A549 (cell line): ENCODE data around the gene TTLL1. TPM values are rescaled to one million over a fixed set of nuclear protein-coding genes. Genes with fewer than 3 reads are reported as not detected.

ENCODE experiments used
- ATAC-seq, 2 experiments: fragments of 200-7000 bp in 1 of 2; fragments of >200 bp in 1 of 2; cut with Nextera tagmentation in 1 of 2; cut with Tn5 transposase in 1 of 2; 3 replicates each; pipeline versions ENCODE4 v1.8.0 to v1.9.1; 2018 to 2020; ENCODE audit warnings: mild to moderate bottlenecking in 1 of 2, moderate library complexity in 1 of 2
- CTCF ChIA-PET: fragments of 300-600 bp; sonication (Branson Sonifier 250); formaldehyde crosslinking; extraction: SDS; loops from one replicate; lab custom pipeline; 2021; ENCODE audit warnings: antibody characterized with exemption, inconsistent platforms; lab: Yijun Ruan, JAX
- POLR2A ChIA-PET: fragments of 350-600 bp; formaldehyde crosslinking; extraction: SDS; loops from one replicate; lab custom pipeline; 2021; ENCODE audit warnings: antibody characterized with exemption, inconsistent platforms; lab: Yijun Ruan, JAX
- DNase-seq, 2 experiments: peaks; one replicate each; pipeline versions ENCODE4 v3.0.0 to v3.0.0-alpha.2; 2011 to 2016; ENCODE audit warnings: low read depth in 1 of 2, low spot score in 1 of 2
- FAIRE-seq: peaks from 2 replicates; lab custom pipeline; 2011; peaks lifted over from hg19 to GRCh38; lab: Jason Lieb, UNC
- H3K27ac ChIP-seq, 2 experiments: fragments of >200 bp; sonication (Bioruptor Twin); formaldehyde crosslinking; 3 replicates each; pipeline ENCODE4 v1.5.1; 2016 to 2017
- H3K4me1 ChIP-seq: fragments of >200 bp; sonication (Bioruptor Twin); formaldehyde crosslinking; 3 replicates; pipeline ENCODE4 v1.6.1; 2016
- H3K4me2 ChIP-seq: fragments of >200 bp; sonication (Bioruptor Twin); formaldehyde crosslinking; 3 replicates; pipeline ENCODE4 v1.6.1; 2016
- H3K4me3 ChIP-seq: fragments of >200 bp; sonication (Bioruptor Twin); formaldehyde crosslinking; 3 replicates; pipeline ENCODE4 v1.5.1; 2016
- H3K9me3 ChIP-seq: fragments of >200 bp; sonication (Bioruptor Twin); formaldehyde crosslinking; 3 replicates; pipeline ENCODE4 v1.6.1; 2016
- BHLHE40 ChIP-seq: IDR thresholded peaks from 2 replicates; pipeline ENCODE4 v1.6.1; 2012; ENCODE audit warnings: low read depth, low read length, inconsistent platforms
- FOSB ChIP-seq: fragments of 250-450 bp; sonication (Bioruptor Pico); IDR thresholded peaks from 2 replicates; pipeline ENCODE4 v1.5.0; 2020; ENCODE audit warnings: mild to moderate bottlenecking, moderate library complexity
- FOSL2 ChIP-seq, 2 experiments: fragments of 450-650 bp in 1 of 2; fragments of >200 bp in 1 of 2; sonication (Bioruptor Twin) in 1 of 2; formaldehyde crosslinking; IDR thresholded peaks; 2 replicates each; pipeline versions ENCODE4 v1.5.0 to v1.6.1; 2016 to 2020; ENCODE audit warnings: mild to moderate bottlenecking in 1 of 2, moderate library complexity in 1 of 2
- FOXS1 ChIP-seq: fragments of 250-450 bp; sonication (Bioruptor Pico); IDR thresholded peaks from 2 replicates; pipeline ENCODE4 v1.5.0; 2020; ENCODE audit warnings: mild to moderate bottlenecking, moderate library complexity
- KDM1A ChIP-seq: fragments of 200-600 bp; sonication (generic); IDR thresholded peaks from 2 replicates; pipeline ENCODE4 v1.6.1; 2016; ENCODE audit warnings: low read depth, mild to moderate bottlenecking
- NFE2L2 ChIP-seq: fragments of 150-350 bp; conservative IDR thresholded peaks from 2 replicates; pipeline ENCODE4 v1.6.1; 2014; ENCODE audit warnings: low read length
- NPAS2 ChIP-seq: fragments of 250-450 bp; sonication (Bioruptor Pico); IDR thresholded peaks from 2 replicates; pipeline ENCODE4 v1.8.0; 2022; ENCODE audit warnings: mild to moderate bottlenecking, moderate library complexity, borderline replicate concordance
- RAD21 ChIP-seq, 2 experiments: fragments of >200 bp in 1 of 2; sonication (Bioruptor Twin) in 1 of 2; formaldehyde crosslinking in 1 of 2; IDR thresholded peaks in 1 of 2; conservative IDR thresholded peaks in 1 of 2; 2 replicates in 1 of 2; 3 replicates in 1 of 2; pipeline ENCODE4 v1.6.1; 2012 to 2018; ENCODE audit warnings: inconsistent platforms in 1 of 2
- RARB ChIP-seq: fragments of 250-450 bp; sonication (Bioruptor Pico); IDR thresholded peaks from 2 replicates; pipeline ENCODE4 v1.8.0; 2021; ENCODE audit warnings: mild to moderate bottlenecking, moderate library complexity
- SMC3 ChIP-seq: fragments of >200 bp; sonication (Bioruptor Twin); formaldehyde crosslinking; IDR thresholded peaks from 3 replicates; pipeline ENCODE4 v1.6.1; 2018; ENCODE audit warnings: inconsistent platforms
- ZNF302 ChIP-seq: fragments of 250-450 bp; sonication (Bioruptor Pico); IDR thresholded peaks from 2 replicates; pipeline ENCODE4 v1.9.0; 2021; ENCODE audit warnings: inconsistent platforms, mild to moderate bottlenecking, moderate library complexity
- WGBS: methylation state at CpG from one replicate; pipeline ENCODE4 v1.1.6; 2017; ENCODE audit errors: missing lambda C conversion rate; 5-methylcytosine and 5-hydroxymethylcytosine counted together
- polyA plus RNA-seq, 4 experiments: library from polyadenylated mRNA; depleted of rRNA in 3 of 4; stranded (reverse); fragments of >200 nt; fragmentation: RNase III in 1 of 4; extraction: RNeasy Plus Mini Kit Qiagen cat#74134 plus additional on column Dnase treatment in 1 of 4; gene quantifications; 2 replicates in 3 of 4; 3 replicates in 1 of 4; pipeline ENCODE4 v1.2.3, GENCODE V29; 2011 to 2017
- TF ChIP-seq, protein P1 (sequence below): fragments of 200-600 bp; sonication (generic); IDR thresholded peaks from 2 replicates; pipeline ENCODE4 v1.6.1; 2016; ENCODE audit warnings: antibody characterized with exemption, mild to moderate bottlenecking, moderate library complexity
- TF ChIP-seq, protein P2 (sequence below): IDR thresholded peaks from 2 replicates; pipeline ENCODE4 v1.6.1; 2012
- TF ChIP-seq, protein P3 (sequence below): fragments of 250-450 bp; sonication (Bioruptor Pico); IDR thresholded peaks from 2 replicates; pipeline ENCODE4 v1.5.0; 2021; ENCODE audit warnings: mild to moderate bottlenecking, moderate library complexity, borderline replicate concordance
- TF ChIP-seq, protein P4 (sequence below): fragments of >200 bp; sonication (Bioruptor Twin); formaldehyde crosslinking; IDR thresholded peaks from 3 replicates; pipeline ENCODE4 v1.6.1; 2016

Gene TTLL1
- polyA plus RNA-seq, 2 of the 4 experiments (the other 2 are of a cell fraction), result 2.3 to 5.0 TPM

DNA sequence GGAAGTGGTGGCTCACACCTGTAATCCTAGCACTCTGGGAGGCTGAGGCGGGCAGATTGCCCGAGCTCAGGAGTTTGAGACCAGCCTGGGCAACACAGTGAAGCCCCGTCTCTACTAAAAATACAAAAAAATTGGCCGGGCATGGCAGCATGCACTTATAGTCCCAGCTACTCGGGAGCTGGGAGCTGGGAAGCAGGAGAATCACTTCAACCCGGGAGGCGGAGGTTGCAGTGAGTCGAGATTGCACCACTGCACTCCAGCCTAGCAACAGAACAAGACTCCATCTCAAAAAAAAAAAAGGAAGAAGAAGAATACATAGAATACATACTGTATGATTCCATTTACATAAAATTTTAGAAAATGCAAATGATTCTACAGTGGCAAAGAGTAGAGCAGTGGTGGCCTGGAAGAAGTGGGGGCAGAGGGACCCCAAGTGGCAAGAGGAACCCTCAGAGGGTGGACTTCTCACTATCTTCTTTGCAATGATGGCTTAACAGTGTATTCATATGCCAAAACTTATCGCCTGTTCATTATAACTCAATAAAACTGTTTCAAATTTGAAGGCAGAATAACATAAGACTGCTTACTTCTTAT lies 96.2 kb downstream of the TTLL1 start:
- ATAC-seq (no peak), DNase-seq (no peak), FAIRE-seq (no peak)
- WGBS, result 59% methylated on average over 9 of the region's 9 CpGs
- peaks cover 90% of the 10 kb centered on the region for H3K4me1 ChIP-seq
- peak overlapping the region; percentile 52 for H3K4me3 ChIP-seq
- ChIA-PET POLR2A (interaction anchor here (1.1 to 3.0 kb wide), 2 partner anchors 9 to 22 kb away, joined by 3 to 25 read pairs; partner anchors contain the start of gene PACSIN2), CTCF (interaction anchor here (0.9 to 4.2 kb wide), 4 partner anchors 8 to 125 kb away, joined by 3 to 23 read pairs (median 4); no protein-coding TSS in a partner anchor)
- no peaks in the 10 kb centered on the region for H3K9me3 ChIP-seq
- peak overlapping the region; percentile 95 to 99 for H3K27ac ChIP-seq
- TF ChIP-seq RAD21 (conservative IDR thresholded peaks at IDR 0.05 in 1 of 2, IDR thresholded peaks at IDR 0.05 in 1 of 2) (0 out of 5 replicates have a peak, but pooled peaks of 1 of the 2 experiments have one; percentile 2), FOSL2 (IDR thresholded peaks at IDR 0.05) (no peak), FOSL2 (CRISPR knock-in tag; IDR thresholded peaks at IDR 0.05) (no peak)
- TF ChIP-seq, all 56 proteins: peak for 1
- peak overlapping the region; percentile 100 for H3K4me2 ChIP-seq

DNA sequence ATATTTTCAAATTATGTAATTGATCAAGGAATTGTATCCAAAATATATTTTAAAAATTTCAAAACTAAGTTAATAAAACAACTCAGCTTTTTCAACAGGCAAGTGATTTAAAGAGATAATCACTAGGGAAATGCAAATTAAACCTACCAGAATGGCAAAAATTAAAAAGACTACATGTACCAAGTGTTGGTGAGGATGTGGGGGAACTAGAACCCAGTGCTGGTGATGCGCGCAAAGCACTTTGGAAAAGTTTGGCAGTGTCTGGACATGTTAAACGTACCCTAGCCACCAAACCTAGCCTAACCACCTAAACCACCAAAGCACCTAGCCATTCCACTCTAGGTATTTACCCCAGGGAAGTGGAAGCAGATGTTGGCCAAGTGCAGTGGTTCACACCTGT lies 97.1 kb downstream of the TTLL1 start:
- DNase-seq, result no peak

DNA sequence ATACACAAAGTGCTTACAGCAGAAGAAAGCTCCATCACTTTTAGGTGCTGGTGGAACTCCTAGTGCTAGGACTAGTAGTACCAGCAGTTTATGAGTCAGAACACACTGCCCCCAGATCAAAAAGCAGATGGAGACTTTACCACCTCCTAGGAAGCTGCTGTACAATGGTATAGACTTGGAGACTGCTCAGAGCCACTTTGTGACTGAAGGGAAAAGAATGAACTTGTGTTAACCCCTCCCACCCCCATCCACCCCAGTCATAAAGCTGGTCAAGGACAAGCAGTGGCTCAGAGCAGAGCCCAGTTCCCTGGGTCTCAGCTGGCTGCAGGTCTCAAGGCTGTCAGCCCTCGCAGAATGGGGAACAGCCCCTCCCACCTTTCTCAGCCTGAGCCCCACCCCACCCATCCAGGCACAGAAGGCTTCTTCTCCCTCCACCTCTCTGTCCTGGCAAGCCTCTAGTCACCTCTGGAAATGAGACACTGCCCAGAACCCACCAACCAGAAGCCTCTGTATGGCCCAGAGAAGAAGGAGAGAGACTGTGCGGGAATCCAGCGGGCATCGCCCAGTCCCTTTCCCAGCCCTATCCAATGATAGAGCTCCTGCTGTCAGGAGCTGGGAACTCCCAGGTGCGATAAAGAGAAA lies 98.1 kb downstream of the TTLL1 start:
- Histone ChIP-seq H3K4me1 (peaks cover 75% of the 10 kb centered on the region), H3K9me3 (no peaks in the 10 kb centered on the region), H3K27ac (peak overlapping the region; percentile 95 to 99), H3K4me2 (peak overlapping the region; percentile 100), H3K4me3 (peak overlapping the region; percentile 14; the same call in 1 of the 3 replicates)
- ATAC-seq, result peak; percentile 7 to 10; a peak in 3 of 6 replicates
- FAIRE-seq, result no peak
- CTCF ChIA-PET, result interaction anchor here (0.6 to 4.2 kb wide), 14 partner anchors 10 to 101 kb away, joined by 3 to 31 read pairs (median 7); partner anchors contain the start of gene PACSIN2
- 35% methylated on average over 4 of the region's 5 CpGs for WGBS
- POLR2A ChIA-PET, result interaction anchor here (1.0 to 2.5 kb wide), 3 partner anchors 9 to 41 kb away, joined by 3 to 21 read pairs (median 5); partner anchors contain the start of gene PACSIN2
- no peak for TF ChIP-seq RARB (CRISPR knock-in tag)
- TF ChIP-seq FOSL2 (IDR thresholded peaks at IDR 0.05), result no peak
- TF ChIP-seq FOSL2 (CRISPR knock-in tag; IDR thresholded peaks at IDR 0.05), result no peak
- TF ChIP-seq NPAS2 (CRISPR knock-in tag), result no peak
- TF ChIP-seq, protein P1, sequence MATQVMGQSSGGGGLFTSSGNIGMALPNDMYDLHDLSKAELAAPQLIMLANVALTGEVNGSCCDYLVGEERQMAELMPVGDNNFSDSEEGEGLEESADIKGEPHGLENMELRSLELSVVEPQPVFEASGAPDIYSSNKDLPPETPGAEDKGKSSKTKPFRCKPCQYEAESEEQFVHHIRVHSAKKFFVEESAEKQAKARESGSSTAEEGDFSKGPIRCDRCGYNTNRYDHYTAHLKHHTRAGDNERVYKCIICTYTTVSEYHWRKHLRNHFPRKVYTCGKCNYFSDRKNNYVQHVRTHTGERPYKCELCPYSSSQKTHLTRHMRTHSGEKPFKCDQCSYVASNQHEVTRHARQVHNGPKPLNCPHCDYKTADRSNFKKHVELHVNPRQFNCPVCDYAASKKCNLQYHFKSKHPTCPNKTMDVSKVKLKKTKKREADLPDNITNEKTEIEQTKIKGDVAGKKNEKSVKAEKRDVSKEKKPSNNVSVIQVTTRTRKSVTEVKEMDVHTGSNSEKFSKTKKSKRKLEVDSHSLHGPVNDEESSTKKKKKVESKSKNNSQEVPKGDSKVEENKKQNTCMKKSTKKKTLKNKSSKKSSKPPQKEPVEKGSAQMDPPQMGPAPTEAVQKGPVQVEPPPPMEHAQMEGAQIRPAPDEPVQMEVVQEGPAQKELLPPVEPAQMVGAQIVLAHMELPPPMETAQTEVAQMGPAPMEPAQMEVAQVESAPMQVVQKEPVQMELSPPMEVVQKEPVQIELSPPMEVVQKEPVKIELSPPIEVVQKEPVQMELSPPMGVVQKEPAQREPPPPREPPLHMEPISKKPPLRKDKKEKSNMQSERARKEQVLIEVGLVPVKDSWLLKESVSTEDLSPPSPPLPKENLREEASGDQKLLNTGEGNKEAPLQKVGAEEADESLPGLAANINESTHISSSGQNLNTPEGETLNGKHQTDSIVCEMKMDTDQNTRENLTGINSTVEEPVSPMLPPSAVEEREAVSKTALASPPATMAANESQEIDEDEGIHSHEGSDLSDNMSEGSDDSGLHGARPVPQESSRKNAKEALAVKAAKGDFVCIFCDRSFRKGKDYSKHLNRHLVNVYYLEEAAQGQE, result no peak
- TF ChIP-seq, protein P2, sequence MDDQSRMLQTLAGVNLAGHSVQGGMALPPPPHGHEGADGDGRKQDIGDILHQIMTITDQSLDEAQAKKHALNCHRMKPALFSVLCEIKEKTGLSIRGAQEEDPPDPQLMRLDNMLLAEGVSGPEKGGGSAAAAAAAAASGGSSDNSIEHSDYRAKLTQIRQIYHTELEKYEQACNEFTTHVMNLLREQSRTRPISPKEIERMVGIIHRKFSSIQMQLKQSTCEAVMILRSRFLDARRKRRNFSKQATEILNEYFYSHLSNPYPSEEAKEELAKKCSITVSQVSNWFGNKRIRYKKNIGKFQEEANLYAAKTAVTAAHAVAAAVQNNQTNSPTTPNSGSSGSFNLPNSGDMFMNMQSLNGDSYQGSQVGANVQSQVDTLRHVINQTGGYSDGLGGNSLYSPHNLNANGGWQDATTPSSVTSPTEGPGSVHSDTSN, result no peak
- TF ChIP-seq ZNF302 (CRISPR knock-in tag), result no peak
- TF ChIP-seq, protein P3, sequence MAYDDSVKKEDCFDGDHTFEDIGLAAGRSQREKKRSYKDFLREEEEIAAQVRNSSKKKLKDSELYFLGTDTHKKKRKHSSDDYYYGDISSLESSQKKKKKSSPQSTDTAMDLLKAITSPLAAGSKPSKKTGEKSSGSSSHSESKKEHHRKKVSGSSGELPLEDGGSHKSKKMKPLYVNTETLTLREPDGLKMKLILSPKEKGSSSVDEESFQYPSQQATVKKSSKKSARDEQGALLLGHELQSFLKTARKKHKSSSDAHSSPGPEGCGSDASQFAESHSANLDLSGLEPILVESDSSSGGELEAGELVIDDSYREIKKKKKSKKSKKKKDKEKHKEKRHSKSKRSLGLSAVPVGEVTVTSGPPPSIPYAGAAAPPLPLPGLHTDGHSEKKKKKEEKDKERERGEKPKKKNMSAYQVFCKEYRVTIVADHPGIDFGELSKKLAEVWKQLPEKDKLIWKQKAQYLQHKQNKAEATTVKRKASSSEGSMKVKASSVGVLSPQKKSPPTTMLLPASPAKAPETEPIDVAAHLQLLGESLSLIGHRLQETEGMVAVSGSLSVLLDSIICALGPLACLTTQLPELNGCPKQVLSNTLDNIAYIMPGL (CRISPR knock-in tag), result no peak
- peak in 1 of 2 experiments; percentile 58 for DNase-seq

More for the DNA sequence above, 97.1 kb downstream of the TTLL1 start:
- Histone ChIP-seq H3K27ac (peak overlapping the region; percentile 95 to 99), H3K4me1 (peaks cover 82% of the 10 kb centered on the region), H3K4me3 (peak overlapping the region; percentile 52; the same call in 1 of the 3 replicates), H3K4me2 (peak overlapping the region; percentile 100), H3K9me3 (no peaks in the 10 kb centered on the region)
- POLR2A ChIA-PET, result interaction anchor here (2.5 kb wide), 1 partner anchor 22 kb away, joined by 21 read pairs; the partner anchor contains the start of gene PACSIN2
- ATAC-seq (no peak), FAIRE-seq (no peak)
- WGBS, result 88% methylated on average over 3 of the region's 3 CpGs
- TF ChIP-seq, protein P3 (CRISPR knock-in tag), result no peak
- TF ChIP-seq, protein P4, sequence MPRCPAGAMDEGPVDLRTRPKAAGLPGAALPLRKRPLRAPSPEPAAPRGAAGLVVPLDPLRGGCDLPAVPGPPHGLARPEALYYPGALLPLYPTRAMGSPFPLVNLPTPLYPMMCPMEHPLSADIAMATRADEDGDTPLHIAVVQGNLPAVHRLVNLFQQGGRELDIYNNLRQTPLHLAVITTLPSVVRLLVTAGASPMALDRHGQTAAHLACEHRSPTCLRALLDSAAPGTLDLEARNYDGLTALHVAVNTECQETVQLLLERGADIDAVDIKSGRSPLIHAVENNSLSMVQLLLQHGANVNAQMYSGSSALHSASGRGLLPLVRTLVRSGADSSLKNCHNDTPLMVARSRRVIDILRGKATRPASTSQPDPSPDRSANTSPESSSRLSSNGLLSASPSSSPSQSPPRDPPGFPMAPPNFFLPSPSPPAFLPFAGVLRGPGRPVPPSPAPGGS, result no peak
- TF ChIP-seq SMC3 (no peak), FOSB (no peak), NFE2L2 (no peak), KDM1A (no peak), BHLHE40 (no peak), FOXS1 (CRISPR knock-in tag) (no peak)
- CTCF ChIA-PET, result interaction anchor here (1.0 to 4.2 kb wide), 3 partner anchors 9 to 37 kb away, joined by 3 to 23 read pairs (median 11); no protein-coding TSS in a partner anchor
